Measurements from ENCODE around the gene RNF144B.

The RNF144B gene

DNA sequence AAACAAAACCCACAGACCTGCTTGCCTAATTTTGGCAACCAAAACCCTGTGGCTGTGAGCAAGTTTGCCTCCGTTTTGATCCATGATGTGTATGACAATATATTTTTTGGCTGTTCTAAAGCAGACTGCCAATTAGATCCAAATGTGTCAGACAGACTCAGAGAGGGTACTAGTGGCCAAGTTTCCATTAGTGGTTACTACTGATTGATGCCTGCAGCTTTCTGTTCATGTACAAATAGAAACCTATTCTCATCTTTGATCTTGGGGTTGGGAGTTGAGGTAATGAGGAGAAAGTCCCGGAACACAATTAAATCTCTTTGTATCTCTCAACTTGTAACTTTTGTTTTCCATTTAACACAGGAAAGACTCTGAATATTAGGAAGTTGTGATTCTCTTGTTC, 100.9 kb downstream of the RNF144B start:
- Mint-ChIP-seq H3K9me3 (no peaks in the 10 kb centered on the region), H3K27ac (no peak overlapping the region), H3K36me3 (ENCODE audit: low read depth) (no peaks in the 10 kb centered on the region), H3K27me3 (ENCODE audit: low read depth, poor library complexity) (no peaks in the 10 kb centered on the region), H3K4me1 (no peaks in the 10 kb centered on the region), H3K4me3 (no peak overlapping the region)
- no peak for TF ChIP-seq CTCF (IDR thresholded peaks at IDR 0.05)
- no peak for DNase-seq

DNA sequence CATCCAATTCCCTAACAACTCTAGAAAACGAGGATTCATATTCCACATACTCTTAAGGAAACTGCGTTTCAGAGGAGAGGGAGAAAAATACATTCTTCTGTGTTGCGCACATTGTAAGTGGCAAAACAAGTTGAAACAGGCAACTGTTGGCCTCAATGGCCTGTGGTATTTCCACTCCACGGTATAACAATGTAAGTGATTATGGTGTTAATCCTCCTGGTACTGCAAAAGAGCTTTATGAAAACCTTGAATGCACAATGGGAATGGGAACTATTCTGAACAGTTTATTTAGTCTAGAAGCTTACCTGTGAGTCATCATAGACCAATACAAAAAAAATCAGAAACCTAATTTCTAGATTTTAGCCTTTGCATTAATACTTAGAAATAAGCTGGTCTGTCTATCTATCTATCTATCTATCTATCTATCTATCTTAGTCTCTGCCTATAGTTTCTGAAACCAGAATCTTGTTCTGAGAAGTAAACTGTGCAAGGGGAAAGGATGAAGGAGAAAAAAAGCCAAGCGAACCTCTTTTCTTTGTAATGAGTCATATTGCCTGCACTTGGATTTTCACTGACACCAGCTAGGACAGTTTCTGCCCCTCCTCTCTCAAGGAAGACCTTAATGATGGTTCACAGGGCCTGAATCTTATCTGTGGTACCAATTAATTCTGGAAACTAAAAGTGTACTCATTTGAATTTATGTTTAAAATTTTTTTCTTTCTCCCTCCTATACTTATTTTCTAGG, 101.5 kb downstream of the RNF144B start:
- H3K36me3 Mint-ChIP-seq (ENCODE audit: low read depth), result no peaks in the 10 kb centered on the region
- no peaks in the 10 kb centered on the region for H3K9me3 Mint-ChIP-seq
- no peak for DNase-seq
- no peaks in the 10 kb centered on the region for H3K27me3 Mint-ChIP-seq (ENCODE audit: low read depth, poor library complexity)
- no peak overlapping the region for H3K27ac Mint-ChIP-seq
- no peak for TF ChIP-seq CTCF (IDR thresholded peaks at IDR 0.05)
- no peak overlapping the region for H3K4me3 Mint-ChIP-seq
- H3K4me1 Mint-ChIP-seq, result no peaks in the 10 kb centered on the region

- Mint-ChIP-seq H3K4me3 (no peak overlapping the region), H3K36me3 (ENCODE audit: low read depth) (no peaks in the 10 kb centered on the region), H3K4me1 (no peaks in the 10 kb centered on the region), H3K27me3 (ENCODE audit: low read depth, poor library complexity) (peaks cover 3% of the 10 kb centered on the region), H3K9me3 (no peaks in the 10 kb centered on the region), H3K27ac (no peak overlapping the region)
- no peak for TF ChIP-seq CTCF (IDR thresholded peaks at IDR 0.05)
- DNase-seq, result no peak
Observed at GRCh38 chr6:18489335-18489734, 102.2 kb downstream of the RNF144B start.

- no peak for TF ChIP-seq CTCF (IDR thresholded peaks at IDR 0.05)
- no peak overlapping the region for H3K27ac Mint-ChIP-seq
- no peaks in the 10 kb centered on the region for H3K4me1 Mint-ChIP-seq
Observed at GRCh38 chr6:18491308-18492045, 104.3 kb downstream of the RNF144B start.

GRCh38 chr6:18492972-18493371, 105.8 kb downstream of the RNF144B start:
- H3K36me3 Mint-ChIP-seq (ENCODE audit: low read depth), result no peaks in the 10 kb centered on the region
- H3K4me3 Mint-ChIP-seq, result no peak overlapping the region
- no peak for DNase-seq
- H3K27me3 Mint-ChIP-seq (ENCODE audit: low read depth, poor library complexity), result peaks cover 14% of the 10 kb centered on the region
- no peaks in the 10 kb centered on the region for H3K9me3 Mint-ChIP-seq
- no peak for TF ChIP-seq CTCF (IDR thresholded peaks at IDR 0.05)
- H3K4me1 Mint-ChIP-seq, result no peaks in the 10 kb centered on the region
- no peak overlapping the region for H3K27ac Mint-ChIP-seq

More at GRCh38 chr6:18491308-18492045, 104.3 kb downstream of the RNF144B start:
- Mint-ChIP-seq H3K9me3 (no peaks in the 10 kb centered on the region), H3K27me3 (ENCODE audit: low read depth, poor library complexity) (peaks cover 14% of the 10 kb centered on the region), H3K4me3 (no peak overlapping the region), H3K36me3 (ENCODE audit: low read depth) (no peaks in the 10 kb centered on the region)
- no peak for DNase-seq
